GM18498 (cell line): ENCODE data around the gene RLBP1.

Source experiments
- ATAC-seq: cut with Tn5 transposase; IDR thresholded peaks from one replicate; pipeline ENCODE4 v1.9.1; 2021; ENCODE audit warnings: mild to moderate bottlenecking, moderate library complexity; ENCODE audit not compliant: unreplicated experiment

The RLBP1 gene

GRCh38 chr15:89206908-89207331, 14.5 kb downstream of the RLBP1 start:
- peak; percentile 79 for ATAC-seq

- no peak for ATAC-seq
These were observed 15.3 kb downstream of the RLBP1 start for GRCh38 chr15:89205991-89206585.

- ATAC-seq, result no peak
These were observed 17.6 kb downstream of the RLBP1 start for GRCh38 chr15:89203705-89204273.

GRCh38 chr15:89201465-89202005, 19.8 kb downstream of the RLBP1 start:
- ATAC-seq, result no peak

- ATAC-seq, result no peak
These were observed 21.2 kb downstream of the RLBP1 start for GRCh38 chr15:89200182-89200581.

- ATAC-seq, result no peak
These were observed 21.6 kb downstream of the RLBP1 start for GRCh38 chr15:89199746-89200145.

GRCh38 chr15:89198934-89199333, 22.4 kb downstream of the RLBP1 start:
- ATAC-seq, result no peak

- ATAC-seq, result no peak
These were observed 23.2 kb downstream of the RLBP1 start for GRCh38 chr15:89198196-89198595.

- no peak for ATAC-seq
These were observed 23.8 kb downstream of the RLBP1 start for GRCh38 chr15:89197503-89197971.

GRCh38 chr15:89196994-89197393, 24.4 kb downstream of the RLBP1 start:
- ATAC-seq, result no peak

GRCh38 chr15:89196241-89196640, 25.1 kb downstream of the RLBP1 start:
- ATAC-seq, result no peak

GRCh38 chr15:89195836-89196235, 25.5 kb downstream of the RLBP1 start:
- ATAC-seq, result no peak

- no peak for ATAC-seq
These were observed 26.8 kb downstream of the RLBP1 start for GRCh38 chr15:89194608-89195007.

- ATAC-seq, result no peak
These were observed 28.6 kb downstream of the RLBP1 start for GRCh38 chr15:89192766-89193165.

GRCh38 chr15:89192136-89192535, 29.2 kb downstream of the RLBP1 start:
- no peak for ATAC-seq

GRCh38 chr15:89187986-89188514, 33.3 kb downstream of the RLBP1 start:
- no peak for ATAC-seq

- ATAC-seq, result no peak
These were observed 33.9 kb downstream of the RLBP1 start for GRCh38 chr15:89187301-89187985.

- ATAC-seq, result no peak
These were observed 34.6 kb downstream of the RLBP1 start for GRCh38 chr15:89186803-89187202.

- no peak for ATAC-seq
These were observed 36.4 kb downstream of the RLBP1 start for GRCh38 chr15:89184886-89185526.

GRCh38 chr15:89184357-89184756, 37.0 kb downstream of the RLBP1 start:
- ATAC-seq, result no peak
